ELF-1 (cell line): ENCODE measurements around the gene BANP.
"Not testable (repeated sequence)": the region's sequence is repeated elsewhere in the genome, so short reads cannot be mapped to it uniquely, and the experiment has no call there.

Experiments
- DNase-seq: peaks from one replicate; pipeline ENCODE4 v3.0.0-alpha.2; 2016; ENCODE audit warnings: low read depth, low spot score

BANP gene

GRCh38 chr16:88065747-88066142, 114.5 kb downstream of the BANP start:
- no peak for DNase-seq

- no peak for DNase-seq
These were observed 115.0 kb downstream of the BANP start for GRCh38 chr16:88066234-88066633.

GRCh38 chr16:88066680-88067529, 115.7 kb downstream of the BANP start:
- DNase-seq = no peak

GRCh38 chr16:88067530-88068411, 116.5 kb downstream of the BANP start:
- DNase-seq = no peak

GRCh38 chr16:88068476-88069396, 117.5 kb downstream of the BANP start:
- DNase-seq = peak; percentile 18

- peak; percentile 37 for DNase-seq
These were observed 118.3 kb downstream of the BANP start for GRCh38 chr16:88069397-88070168.

GRCh38 chr16:88070341-88070740, 119.1 kb downstream of the BANP start:
- DNase-seq = no peak

GRCh38 chr16:88070989-88071625, 119.9 kb downstream of the BANP start:
- DNase-seq = no peak

- no peak for DNase-seq
These were observed 120.7 kb downstream of the BANP start for GRCh38 chr16:88071908-88072307.

GRCh38 chr16:88072571-88073001, 121.4 kb downstream of the BANP start:
- DNase-seq = no peak

- no peak for DNase-seq
These were observed 122.0 kb downstream of the BANP start for GRCh38 chr16:88073201-88073721.

GRCh38 chr16:88074041-88074440, 122.8 kb downstream of the BANP start:
- DNase-seq = no peak

- DNase-seq = no peak
These were observed 125.1 kb downstream of the BANP start for GRCh38 chr16:88076211-88076931.

GRCh38 chr16:88076932-88077320, 125.7 kb downstream of the BANP start:
- DNase-seq = not testable (repeated sequence)

GRCh38 chr16:88077328-88078108, 126.3 kb downstream of the BANP start:
- DNase-seq = peak; percentile 24

GRCh38 chr16:88078111-88078775, 127.0 kb downstream of the BANP start:
- DNase-seq = no peak

GRCh38 chr16:88083582-88083981, 132.3 kb downstream of the BANP start:
- DNase-seq = no peak

- no peak for DNase-seq
These were observed 133.6 kb downstream of the BANP start for GRCh38 chr16:88084881-88085280.
